HG03575 (cell line): ENCODE results near the gene SSC5D.
"Not testable (repeated sequence)": the region's sequence is repeated elsewhere in the genome, so short reads cannot be mapped to it uniquely, and the experiment has no call there.

Experiments
- ATAC-seq: cut with Tn5 transposase; IDR thresholded peaks from one replicate; pipeline ENCODE4 v1.9.1; 2021; ENCODE audit not compliant: unreplicated experiment, insufficient number of reproducible peaks, low FRiP score; ENCODE audit errors: extremely low read depth

The SSC5D gene

GRCh38 chr19:55526216-55527196 lies 38.3 kb downstream of the SSC5D start:
- ATAC-seq = no peak

DNA sequence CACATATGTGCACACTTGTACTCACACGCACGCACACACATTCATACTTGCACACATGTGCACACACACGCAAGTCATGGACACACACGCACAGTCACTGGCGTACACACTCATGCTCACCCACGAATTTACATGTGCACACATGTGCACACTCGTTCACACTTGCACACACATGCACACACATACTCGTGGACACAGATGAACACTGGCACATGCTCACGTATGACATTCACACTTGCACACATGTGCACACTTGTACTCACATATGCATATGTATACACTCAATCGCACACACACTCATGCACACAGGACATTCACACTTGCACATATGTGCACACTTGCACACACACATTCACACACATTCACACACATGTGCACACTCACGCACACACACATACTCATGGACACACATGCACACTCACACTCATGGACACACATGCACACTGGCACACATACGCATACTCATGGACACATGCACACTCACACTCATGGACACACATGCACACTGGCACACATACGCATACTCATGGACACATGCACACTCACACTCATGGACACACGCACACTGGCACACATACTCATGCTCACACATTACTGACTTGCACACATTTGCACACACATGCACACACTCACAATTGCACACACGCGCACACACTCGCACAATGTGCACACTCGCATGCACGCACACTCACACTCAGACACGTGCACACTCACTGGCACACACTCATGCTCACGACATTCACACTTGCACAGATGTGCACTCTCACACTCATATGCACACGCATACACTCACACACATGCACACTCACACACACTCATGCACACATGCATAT lies 39.2 kb downstream of the SSC5D start:
- no peak for ATAC-seq

DNA sequence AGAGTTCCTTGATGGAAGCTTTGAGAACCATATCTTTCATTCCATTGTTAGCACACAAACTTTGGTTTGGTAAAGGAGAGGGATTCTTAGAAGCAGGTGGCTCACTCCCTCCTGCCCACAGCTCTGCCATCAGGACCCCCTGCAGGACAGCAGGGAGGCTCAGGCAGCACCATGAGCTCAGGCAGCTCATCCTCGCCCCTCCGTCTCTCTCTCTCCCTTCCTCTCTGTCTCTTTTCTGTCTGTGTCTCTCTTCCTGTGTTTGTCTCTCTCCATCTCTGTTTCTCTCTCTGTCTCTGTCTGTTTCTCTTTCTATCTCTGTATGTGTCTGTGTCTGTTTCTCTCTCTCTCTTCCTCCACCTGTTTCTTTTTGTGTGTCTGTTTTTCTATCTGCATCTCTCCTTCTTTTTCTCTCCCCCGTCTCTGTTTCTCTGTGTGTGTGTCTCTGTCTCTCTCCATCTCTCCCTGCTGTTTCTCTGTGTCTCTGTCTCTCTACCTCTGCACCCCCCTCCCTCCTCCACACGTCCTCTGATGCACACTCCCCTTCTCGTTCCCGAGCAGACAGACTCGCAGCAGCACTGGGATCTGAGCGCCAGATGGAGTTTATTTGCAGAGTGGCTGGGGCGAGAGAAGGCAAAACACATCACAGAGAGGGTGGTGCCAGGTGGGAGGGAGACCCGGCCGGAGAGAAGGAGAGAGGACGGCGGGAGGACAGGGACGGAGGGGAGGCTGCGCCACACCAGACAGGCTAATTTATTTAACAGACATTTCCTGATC lies 40.0 kb downstream of the SSC5D start:
- ATAC-seq = no peak

DNA sequence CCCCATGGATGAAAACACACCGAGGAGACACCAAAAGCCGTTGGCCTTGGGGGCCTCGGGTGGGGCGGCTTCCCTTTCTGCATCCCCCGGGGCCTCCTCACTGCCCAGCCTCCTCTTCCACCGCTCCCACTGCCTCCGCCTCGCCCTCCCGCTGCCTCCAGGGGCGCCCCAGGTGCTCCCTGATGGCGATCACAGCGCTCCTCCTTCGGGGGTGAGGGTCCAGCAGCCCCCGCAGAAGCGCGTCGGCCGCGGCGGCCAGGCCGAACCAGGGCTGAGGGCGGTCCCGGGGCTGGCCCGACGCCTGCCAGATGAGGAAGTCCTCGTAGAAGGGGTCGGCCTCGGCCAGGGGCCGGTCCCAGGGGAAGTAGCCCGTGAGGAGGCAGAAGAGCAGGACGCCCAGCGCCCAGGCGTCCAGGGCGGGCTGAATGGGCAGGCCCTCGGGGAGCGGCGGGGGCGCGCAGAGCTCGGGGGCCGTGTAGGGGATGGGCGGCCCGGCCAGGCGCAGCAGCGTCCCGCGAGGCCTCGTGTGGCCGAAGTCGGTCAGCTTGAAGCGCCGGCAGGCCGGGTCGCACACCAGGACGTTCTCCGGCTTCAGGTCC lies 41.5 kb downstream of the SSC5D start:
- ATAC-seq = no peak

DNA sequence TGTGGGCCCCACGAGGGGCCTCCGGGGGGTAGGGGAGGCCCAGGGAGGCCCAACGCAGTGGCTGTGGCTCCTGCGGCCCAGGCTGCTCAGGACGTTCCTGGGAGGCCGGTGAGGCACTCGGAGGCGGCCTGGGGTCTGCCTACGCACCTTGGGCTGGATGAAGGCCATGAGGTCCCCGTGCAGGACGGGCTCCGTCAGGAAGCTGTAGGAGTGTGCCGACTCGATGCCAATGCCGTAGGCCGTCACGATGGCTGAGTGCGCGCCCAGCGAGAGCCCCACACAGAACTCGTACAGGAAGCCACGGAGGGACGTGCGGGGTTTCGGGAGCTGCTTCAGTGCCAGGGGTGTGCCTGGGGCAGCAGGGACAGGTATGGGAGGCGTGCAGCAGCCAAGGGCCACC lies 42.8 kb downstream of the SSC5D start:
- ATAC-seq = no peak

DNA sequence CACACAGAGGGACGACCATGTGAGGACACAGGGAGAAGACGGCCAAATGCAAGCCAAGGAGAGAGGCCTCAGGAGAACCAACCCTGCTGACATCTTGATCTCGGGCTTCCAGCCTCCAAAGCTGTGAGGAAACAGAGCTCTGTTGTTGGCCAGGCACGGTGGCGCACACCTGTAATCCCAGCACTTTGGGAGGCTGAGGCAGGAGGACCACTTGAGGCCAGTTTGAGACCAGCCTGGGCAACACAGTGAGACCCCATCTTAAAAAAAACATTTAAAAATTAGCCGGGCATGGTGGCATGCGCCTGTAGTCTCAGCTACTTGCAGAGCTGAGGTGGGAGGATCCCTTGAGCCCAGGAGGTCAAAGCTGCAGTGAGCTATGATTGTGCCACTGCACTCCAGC lies 46.0 kb downstream of the SSC5D start:
- not testable (repeated sequence) for ATAC-seq

DNA sequence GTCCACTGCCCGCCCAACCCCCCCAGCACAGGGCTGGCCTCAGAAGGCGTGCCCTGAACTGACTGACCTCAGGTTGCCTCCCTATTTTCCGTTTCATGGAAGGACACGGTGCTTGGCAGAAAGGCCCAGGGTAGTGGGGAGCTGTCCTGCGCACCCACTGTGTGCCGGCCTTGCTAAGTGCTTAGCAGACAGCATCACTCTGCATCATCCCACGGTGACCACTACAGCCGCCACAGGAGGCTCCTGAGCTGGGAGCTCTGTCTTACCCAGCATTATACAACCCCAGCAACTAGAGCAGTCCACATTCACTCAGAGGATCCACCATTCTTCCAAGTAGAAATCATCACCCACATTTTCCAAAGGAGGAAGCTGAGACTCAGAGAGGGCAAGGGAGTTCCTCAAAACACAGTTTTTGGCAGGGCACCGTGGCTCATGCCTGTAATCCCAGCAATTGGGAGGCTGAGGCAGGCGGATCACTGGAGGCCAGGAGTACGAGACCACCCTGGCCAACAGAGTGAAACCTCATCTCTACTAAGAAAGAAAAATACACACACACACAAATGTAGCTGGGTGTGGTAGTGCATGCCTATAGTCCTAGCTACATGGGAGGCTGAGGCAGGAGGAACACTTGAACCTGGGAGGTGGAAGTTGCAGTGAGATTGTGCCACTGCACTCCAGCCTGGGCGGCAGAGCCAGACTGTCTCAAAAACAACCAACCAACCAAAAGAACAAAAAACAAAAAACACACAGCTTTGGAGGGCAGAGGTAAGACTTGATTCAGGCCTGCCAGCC lies 47.1 kb downstream of the SSC5D start:
- ATAC-seq = no peak

DNA sequence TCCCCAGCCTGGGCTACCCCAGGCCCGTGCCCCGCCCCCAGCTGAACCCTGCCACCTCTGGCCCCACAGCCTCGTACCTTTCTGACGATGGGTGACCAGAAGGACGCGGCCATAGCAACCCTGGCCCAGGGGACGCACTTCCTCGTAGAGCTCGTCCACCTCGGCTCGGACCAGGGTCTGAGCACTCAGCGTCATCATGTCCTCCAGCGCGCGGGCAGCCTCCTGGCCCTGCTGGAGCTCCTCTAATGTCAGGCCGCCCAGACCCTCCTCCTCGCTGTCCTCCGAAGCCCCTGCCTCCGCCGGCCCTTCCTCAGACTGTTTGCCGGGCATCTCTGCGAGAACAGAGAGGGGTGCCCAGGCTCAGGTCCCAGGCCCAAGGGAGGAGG lies 47.7 kb downstream of the SSC5D start:
- ATAC-seq = no peak

DNA sequence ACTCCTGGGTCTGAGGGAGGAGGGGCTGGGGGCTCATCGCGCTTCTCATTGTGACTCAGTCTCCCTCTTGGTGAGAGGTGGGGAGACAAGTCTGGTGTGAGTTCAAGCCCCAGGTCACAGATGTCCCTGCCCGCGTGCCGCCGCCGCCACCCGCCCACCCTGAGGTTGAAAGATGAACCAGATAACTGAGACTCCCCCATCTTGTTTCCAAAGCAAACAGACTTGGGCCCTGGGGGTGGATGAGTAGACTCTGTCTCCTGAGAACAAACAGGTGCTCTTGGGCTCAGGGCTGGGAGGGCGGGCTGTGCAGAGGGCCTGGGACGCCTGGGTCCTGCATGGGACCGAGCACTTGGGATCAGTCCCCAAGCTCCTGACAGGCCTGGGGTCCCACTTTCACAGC lies 48.1 kb downstream of the SSC5D start:
- ATAC-seq = no peak

DNA sequence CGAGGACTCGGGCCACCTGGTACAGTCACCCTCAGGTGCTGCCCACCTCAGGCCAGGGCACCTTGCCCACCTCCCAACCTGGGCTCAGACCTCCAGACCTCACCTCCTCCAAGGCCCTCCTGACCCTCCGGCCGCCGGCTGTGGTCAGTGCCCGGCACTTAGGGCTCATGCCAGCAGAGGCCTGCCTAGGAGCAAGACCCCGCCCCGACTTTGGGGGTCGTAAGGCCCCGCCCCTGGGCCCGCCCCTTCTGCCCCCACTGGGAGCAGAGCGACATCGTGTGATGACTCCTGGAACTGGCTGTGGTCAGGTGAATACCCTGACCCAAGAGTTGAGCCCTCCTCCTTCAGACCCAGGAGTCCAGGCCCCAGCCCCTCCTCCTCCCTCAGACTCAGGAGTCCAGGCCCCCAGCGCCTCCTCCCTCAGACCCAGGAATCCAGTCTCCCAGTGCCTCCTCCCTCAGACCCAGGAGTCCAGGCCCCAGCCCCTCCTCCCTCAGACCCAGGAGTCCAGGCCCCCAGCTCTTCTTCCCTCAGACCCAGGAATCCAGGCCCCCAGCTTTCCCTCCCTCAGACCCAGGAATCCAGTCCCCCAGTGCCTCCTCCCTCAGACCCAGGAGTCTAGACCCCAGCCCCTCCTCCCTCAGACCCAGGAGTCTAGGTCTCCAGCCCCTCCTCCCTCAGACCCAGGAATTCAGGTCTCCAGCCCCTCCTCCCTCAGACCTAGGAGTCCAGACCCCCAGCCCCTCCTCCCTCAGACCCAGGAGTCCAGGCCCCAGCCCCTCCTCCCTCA lies 48.9 kb downstream of the SSC5D start, which contains the start of gene SBK2:
Gene SBK2 (minus strand): TSS at position 183 of the 790 bp plus-strand sequence. CDS start 839 bp downstream, outside the sequence.
- ATAC-seq = no peak

DNA sequence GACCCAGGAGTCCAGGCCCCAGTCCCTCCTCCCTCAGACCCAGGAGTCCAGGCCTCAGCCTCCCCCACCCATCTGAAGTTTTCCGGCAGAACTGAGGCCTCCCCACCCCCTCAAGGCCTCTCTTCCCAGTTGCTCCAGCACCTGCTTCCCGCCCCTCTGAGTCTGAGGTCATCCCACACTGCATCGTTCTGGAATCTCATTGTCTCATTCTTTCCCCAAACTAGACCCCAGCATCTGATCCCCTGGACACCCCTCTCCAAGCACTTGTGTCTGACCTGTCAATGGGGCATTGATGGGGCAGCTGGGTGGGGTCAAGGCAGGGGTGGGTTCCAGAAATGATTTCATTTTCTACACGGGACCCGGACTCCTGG lies 49.5 kb downstream of the SSC5D start:
- ATAC-seq = no peak

- no peak for ATAC-seq
Observed at GRCh38 chr19:55538132-55538531, 49.9 kb downstream of the SSC5D start.

GRCh38 chr19:55539090-55539984 lies 51.1 kb downstream of the SSC5D start:
- no peak for ATAC-seq

DNA sequence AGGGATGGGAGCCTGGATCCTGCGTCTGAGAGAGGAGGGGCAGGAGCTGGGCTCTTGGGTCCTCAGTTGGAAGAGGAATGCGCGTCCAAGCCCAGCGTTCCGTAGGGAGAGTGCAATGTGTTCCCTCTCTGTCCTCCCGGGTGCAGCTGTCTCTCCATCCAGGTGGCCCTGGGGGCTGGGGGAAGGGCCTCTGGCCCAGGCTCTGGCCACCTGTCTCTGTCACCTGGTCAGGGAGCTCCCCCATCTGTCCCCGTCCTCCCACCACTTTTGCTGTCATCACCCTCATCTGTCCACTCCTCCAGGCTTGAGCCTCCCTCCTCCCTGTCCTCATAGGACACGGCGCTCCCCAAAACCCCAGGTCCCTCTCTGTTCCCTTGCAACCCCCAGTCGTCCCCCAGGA lies 52.4 kb downstream of the SSC5D start:
- ATAC-seq = no peak

- ATAC-seq = no peak
Observed at GRCh38 chr19:55541091-55541490, 52.9 kb downstream of the SSC5D start.

- no peak for ATAC-seq
Observed at GRCh38 chr19:55542292-55542855, 54.1 kb downstream of the SSC5D start.
